Measurements from ENCODE around the gene TCERG1L.

DNA sequence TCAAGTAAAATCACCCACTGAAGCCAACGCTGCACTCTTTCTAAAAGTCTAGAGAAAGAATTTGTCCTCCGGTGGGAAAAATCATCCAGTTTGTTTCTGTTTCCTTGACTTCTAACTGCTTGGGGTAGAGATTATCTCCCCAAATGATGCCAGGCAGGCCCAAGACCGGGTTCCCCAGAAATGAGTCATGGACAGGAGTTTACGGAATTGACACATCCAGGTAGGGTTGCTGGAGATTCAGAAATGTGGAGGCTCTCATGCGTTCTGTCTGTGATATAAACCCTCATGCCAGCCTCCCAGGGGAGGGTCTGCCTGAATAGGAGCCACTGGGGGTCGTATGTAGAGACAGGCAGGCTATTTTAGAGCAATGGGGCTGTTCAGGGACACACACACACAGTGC, 230.9 kb downstream of the TCERG1L start:
- TF ChIP-seq, protein P1, sequence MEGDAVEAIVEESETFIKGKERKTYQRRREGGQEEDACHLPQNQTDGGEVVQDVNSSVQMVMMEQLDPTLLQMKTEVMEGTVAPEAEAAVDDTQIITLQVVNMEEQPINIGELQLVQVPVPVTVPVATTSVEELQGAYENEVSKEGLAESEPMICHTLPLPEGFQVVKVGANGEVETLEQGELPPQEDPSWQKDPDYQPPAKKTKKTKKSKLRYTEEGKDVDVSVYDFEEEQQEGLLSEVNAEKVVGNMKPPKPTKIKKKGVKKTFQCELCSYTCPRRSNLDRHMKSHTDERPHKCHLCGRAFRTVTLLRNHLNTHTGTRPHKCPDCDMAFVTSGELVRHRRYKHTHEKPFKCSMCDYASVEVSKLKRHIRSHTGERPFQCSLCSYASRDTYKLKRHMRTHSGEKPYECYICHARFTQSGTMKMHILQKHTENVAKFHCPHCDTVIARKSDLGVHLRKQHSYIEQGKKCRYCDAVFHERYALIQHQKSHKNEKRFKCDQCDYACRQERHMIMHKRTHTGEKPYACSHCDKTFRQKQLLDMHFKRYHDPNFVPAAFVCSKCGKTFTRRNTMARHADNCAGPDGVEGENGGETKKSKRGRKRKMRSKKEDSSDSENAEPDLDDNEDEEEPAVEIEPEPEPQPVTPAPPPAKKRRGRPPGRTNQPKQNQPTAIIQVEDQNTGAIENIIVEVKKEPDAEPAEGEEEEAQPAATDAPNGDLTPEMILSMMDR (IDR thresholded peaks at IDR 0.05) = no peak
- TF ChIP-seq POLR2A (IDR thresholded peaks at IDR 0.05) = no peak

Data from Peyer's patch (tissue), 4 donors.